ENCODE measurements around the gene CRYL1. TPM values are rescaled to one million over a fixed set of nuclear protein-coding genes. Genes with fewer than 3 reads are reported as not detected.

CRYL1 gene
- total RNA-seq, 1 experiment from 2014 or later = 3.7 TPM

DNA sequence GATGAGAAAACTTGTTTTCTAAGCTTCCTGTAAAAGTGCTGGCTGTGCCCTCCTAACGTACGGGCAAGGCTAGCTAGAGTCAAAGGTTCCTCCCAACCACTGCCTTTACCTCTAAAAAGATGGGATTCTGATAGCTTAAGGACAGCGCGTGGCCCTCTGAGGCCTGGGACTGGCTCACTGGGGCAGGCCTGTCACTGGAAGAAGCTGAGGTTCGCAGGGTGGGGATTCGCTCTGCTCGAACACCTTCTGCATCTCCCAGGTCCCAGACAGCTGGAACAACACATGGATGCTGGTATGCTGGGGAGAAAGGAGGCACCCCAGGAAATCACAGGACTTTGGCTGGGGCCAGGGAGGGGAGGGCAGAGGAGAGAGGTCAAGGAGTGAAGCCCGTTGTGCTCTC lies 53.1 kb downstream of the CRYL1 start:
- Mint-ChIP-seq H3K36me3 (ENCODE audit: insufficient read depth in 1 of 3, low read depth in 3 of 3) (no peaks in the 10 kb centered on the region), H3K27ac (no peak overlapping the region), H3K9me3 (no peaks in the 10 kb centered on the region), H3K4me1 (peaks cover 6 to 13% of the 10 kb centered on the region in 2 experiments), H3K27me3 (ENCODE audit: low read depth) (peaks cover 4% of the 10 kb centered on the region; the same call in 1 of the 2 replicates), H3K4me3 (no peak overlapping the region)
- Histone ChIP-seq H3K56ac (ENCODE audit: insufficient read length, low read depth, low read length) (no peak overlapping the region), H4K8ac (replicated peaks; ENCODE audit: insufficient read length, low read depth, low read length) (no peak overlapping the region), H2AFZ (ENCODE audit: low read length) (no peak overlapping the region), H3K9ac (ENCODE audit: extremely low read depth, insufficient read length, low read length) (no peak overlapping the region), H2BK120ac (ENCODE audit: low read depth, low read length, poor library complexity, severe bottlenecking) (no peak overlapping the region), H3K4ac (ENCODE audit: low read depth, low read length) (no peak overlapping the region), H3K18ac (ENCODE audit: insufficient read length, low read depth, low read length) (no peak overlapping the region), H3K4me1 (ENCODE audit: insufficient read depth, low read length) (no peaks in the 10 kb centered on the region; the same call in 1 of the 2 replicates), H4K5ac (ENCODE audit: insufficient read length, low read depth, low read length) (no peak overlapping the region), H3T11ph (ENCODE audit: low read length) (no peak overlapping the region), H2AK5ac (ENCODE audit: insufficient read length, low read length) (no peak overlapping the region), H3K79me1 (ENCODE audit: insufficient read depth, low read depth, low read length, poor library complexity, severe bottlenecking) (no peaks in the 10 kb centered on the region), H2BK15ac (ENCODE audit: low read depth, low read length) (no peak overlapping the region), H2BK12ac (ENCODE audit: insufficient read length, low read depth, low read length) (no peak overlapping the region), H4K20me1 (ENCODE audit: control insufficient read depth, insufficient read depth, insufficient read length) (no peaks in the 10 kb centered on the region), H3K23ac (ENCODE audit: insufficient read length, low read depth, low read length) (no peak overlapping the region), H3K79me2 (ENCODE audit: insufficient read depth, low read length) (no peaks in the 10 kb centered on the region), H3K9me3 (ENCODE audit: control insufficient read depth, low read depth, low read length) (no peaks in the 10 kb centered on the region), H2BK20ac (ENCODE audit: low read depth, low read length, poor library complexity, severe bottlenecking) (no peak overlapping the region), H2BK5ac (ENCODE audit: insufficient read length, low read length) (no peak overlapping the region), H3K27me3 (ENCODE audit: insufficient read depth, low read length) (0 out of 2 replicates have a peak, but pooled peaks cover 2% of the 10 kb centered on the region), H4K91ac (ENCODE audit: insufficient read length, low read depth, low read length) (no peak overlapping the region), H3K27ac (ENCODE audit: insufficient read length, low read depth, low read length) (no peak overlapping the region), H3K23me2 (ENCODE audit: insufficient read length, low read depth, low read length, poor library complexity, severe bottlenecking) (no peaks in the 10 kb centered on the region), H3K4me2 (ENCODE audit: insufficient read depth, insufficient read length, low read length) (no peak overlapping the region), H3K14ac (ENCODE audit: insufficient read depth, low read length) (no peak overlapping the region)
- no peak for DNase-seq
- TF ChIP-seq, protein P1, sequence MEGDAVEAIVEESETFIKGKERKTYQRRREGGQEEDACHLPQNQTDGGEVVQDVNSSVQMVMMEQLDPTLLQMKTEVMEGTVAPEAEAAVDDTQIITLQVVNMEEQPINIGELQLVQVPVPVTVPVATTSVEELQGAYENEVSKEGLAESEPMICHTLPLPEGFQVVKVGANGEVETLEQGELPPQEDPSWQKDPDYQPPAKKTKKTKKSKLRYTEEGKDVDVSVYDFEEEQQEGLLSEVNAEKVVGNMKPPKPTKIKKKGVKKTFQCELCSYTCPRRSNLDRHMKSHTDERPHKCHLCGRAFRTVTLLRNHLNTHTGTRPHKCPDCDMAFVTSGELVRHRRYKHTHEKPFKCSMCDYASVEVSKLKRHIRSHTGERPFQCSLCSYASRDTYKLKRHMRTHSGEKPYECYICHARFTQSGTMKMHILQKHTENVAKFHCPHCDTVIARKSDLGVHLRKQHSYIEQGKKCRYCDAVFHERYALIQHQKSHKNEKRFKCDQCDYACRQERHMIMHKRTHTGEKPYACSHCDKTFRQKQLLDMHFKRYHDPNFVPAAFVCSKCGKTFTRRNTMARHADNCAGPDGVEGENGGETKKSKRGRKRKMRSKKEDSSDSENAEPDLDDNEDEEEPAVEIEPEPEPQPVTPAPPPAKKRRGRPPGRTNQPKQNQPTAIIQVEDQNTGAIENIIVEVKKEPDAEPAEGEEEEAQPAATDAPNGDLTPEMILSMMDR (conservative IDR thresholded peaks at IDR 0.05) = no peak
- WGBS (ENCODE audit: extremely low coverage, insufficient read length, low lambda C conversion rate) = no CpG with 5 or more reads among the region's 8 CpGs
